22Rv1 (cell line): Measurements from ENCODE around the gene AFF1.

ENCODE experiments used
- ZFX ChIP-seq: fragments of 450-650 bp; IDR thresholded peaks from 2 replicates; pipeline ENCODE4 v1.6.1; 2017; ENCODE audit warnings: antibody characterized with exemption, borderline replicate concordance
- TF ChIP-seq, protein P1 (sequence below): fragments of 450-650 bp; IDR thresholded peaks from 2 replicates; pipeline ENCODE4 v1.5.1; 2017; ENCODE audit warnings: mild to moderate bottlenecking

DNA sequence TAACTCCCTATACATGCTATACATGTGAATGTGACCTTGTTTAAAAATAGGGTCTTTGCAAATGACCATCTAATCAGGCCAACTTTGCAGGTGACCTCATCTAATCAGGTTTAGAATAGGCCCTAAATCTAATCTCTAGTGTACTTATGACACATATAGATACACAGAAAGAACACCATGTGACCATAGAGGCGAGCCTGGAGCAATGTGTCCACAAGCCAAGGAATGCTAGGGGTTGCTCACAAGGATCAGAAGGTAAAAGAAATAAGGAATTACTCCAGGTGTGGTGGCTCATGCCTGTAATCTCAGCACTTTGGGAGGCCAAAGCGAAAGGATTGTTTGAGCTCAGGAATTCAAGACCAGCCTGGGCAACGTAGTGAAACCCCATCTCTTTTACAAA, 32.9 kb upstream of the AFF1 start:
- TF ChIP-seq, protein P1, sequence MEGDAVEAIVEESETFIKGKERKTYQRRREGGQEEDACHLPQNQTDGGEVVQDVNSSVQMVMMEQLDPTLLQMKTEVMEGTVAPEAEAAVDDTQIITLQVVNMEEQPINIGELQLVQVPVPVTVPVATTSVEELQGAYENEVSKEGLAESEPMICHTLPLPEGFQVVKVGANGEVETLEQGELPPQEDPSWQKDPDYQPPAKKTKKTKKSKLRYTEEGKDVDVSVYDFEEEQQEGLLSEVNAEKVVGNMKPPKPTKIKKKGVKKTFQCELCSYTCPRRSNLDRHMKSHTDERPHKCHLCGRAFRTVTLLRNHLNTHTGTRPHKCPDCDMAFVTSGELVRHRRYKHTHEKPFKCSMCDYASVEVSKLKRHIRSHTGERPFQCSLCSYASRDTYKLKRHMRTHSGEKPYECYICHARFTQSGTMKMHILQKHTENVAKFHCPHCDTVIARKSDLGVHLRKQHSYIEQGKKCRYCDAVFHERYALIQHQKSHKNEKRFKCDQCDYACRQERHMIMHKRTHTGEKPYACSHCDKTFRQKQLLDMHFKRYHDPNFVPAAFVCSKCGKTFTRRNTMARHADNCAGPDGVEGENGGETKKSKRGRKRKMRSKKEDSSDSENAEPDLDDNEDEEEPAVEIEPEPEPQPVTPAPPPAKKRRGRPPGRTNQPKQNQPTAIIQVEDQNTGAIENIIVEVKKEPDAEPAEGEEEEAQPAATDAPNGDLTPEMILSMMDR: no peak
- TF ChIP-seq ZFX: no peak
